ENCODE measurements around the gene MCTP1. TPM values are rescaled to one million over a fixed set of nuclear protein-coding genes. Genes with fewer than 3 reads are reported as not detected.

The MCTP1 gene
- total and polyA plus RNA-seq, 9 of the 15 experiments (the other 6 are each of a cell fraction or from before 2014, with no cell fraction given): 0.04 to 0.93 (median 0.06) TPM; not detected in 4

- TF ChIP-seq, protein P1, sequence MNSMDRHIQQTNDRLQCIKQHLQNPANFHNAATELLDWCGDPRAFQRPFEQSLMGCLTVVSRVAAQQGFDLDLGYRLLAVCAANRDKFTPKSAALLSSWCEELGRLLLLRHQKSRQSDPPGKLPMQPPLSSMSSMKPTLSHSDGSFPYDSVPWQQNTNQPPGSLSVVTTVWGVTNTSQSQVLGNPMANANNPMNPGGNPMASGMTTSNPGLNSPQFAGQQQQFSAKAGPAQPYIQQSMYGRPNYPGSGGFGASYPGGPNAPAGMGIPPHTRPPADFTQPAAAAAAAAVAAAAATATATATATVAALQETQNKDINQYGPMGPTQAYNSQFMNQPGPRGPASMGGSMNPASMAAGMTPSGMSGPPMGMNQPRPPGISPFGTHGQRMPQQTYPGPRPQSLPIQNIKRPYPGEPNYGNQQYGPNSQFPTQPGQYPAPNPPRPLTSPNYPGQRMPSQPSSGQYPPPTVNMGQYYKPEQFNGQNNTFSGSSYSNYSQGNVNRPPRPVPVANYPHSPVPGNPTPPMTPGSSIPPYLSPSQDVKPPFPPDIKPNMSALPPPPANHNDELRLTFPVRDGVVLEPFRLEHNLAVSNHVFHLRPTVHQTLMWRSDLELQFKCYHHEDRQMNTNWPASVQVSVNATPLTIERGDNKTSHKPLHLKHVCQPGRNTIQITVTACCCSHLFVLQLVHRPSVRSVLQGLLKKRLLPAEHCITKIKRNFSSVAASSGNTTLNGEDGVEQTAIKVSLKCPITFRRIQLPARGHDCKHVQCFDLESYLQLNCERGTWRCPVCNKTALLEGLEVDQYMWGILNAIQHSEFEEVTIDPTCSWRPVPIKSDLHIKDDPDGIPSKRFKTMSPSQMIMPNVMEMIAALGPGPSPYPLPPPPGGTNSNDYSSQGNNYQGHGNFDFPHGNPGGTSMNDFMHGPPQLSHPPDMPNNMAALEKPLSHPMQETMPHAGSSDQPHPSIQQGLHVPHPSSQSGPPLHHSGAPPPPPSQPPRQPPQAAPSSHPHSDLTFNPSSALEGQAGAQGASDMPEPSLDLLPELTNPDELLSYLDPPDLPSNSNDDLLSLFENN (IDR thresholded peaks at IDR 0.05; ENCODE audit: low read depth in 2 of 2, low read length in 2 of 2): no peak
Observed at GRCh38 chr5:94808497-94808896, 476.4 kb downstream of the MCTP1 start (continued).

DNA sequence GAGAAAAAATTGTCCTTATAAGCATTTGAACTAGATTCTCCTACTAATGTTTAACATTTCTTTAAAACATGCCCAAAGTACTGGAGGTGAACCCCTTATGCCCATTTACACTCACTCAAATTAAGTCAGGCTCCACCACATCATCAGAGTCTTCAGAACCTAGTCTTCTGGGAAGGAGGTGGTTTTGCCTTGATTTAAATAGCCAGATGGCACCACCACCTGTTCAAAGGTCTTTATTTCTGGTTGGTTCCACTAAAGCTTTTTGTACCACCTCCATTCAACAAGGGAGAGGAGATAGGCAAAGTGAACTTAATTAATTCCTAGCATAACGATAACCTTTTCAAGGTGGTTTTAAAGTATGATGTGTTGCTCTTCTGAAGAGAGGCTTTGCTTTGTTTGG lies 476.9 kb downstream of the MCTP1 start:
- intact Hi-C loops (cut with micrococcal nuclease): no loop called here
- no TSS peak for BruUV-seq (replicated peaks)
- H3K27me3 ChIP-seq (ENCODE audit: control insufficient read depth in 2 of 2, insufficient read depth in 2 of 2, low read length in 2 of 2): no peaks in the 10 kb centered on the region
- CTCF ChIA-PET (ENCODE audit: low intra/inter-chr PET ratio): no interaction called here
- no peak for ATAC-seq
- no peak overlapping the region for H3K27ac ChIP-seq (ENCODE audit: extremely low read depth, low read depth, low read length)
- FAIRE-seq: no peak
- H3K9me3 ChIP-seq (replicated peaks; ENCODE audit: control insufficient read depth, insufficient read depth, low read depth, low read length): no peaks in the 10 kb centered on the region
- no peaks in the 10 kb centered on the region for H3K36me3 ChIP-seq (ENCODE audit: control insufficient read depth, insufficient read depth, low read length)
- H3K9me1 ChIP-seq (ENCODE audit: control insufficient read depth, insufficient read depth, low read length): no peaks in the 10 kb centered on the region
- DNase-seq (ENCODE audit: extremely low read depth in 1 of 4, low spot score in 3 of 4): no peak
- H3K4me3 ChIP-seq: no peak overlapping the region
- WGBS (ENCODE audit: insufficient coverage, low coverage, missing lambda C conversion rate): 0% methylated on average over 1 of the region's 1 CpG
- no peak overlapping the region for H2AFZ ChIP-seq (ENCODE audit: low read depth, low read length)
- H4K20me1 ChIP-seq (replicated peaks; ENCODE audit: control insufficient read depth, insufficient read depth, low read length): no peaks in the 10 kb centered on the region
- H3K9ac ChIP-seq (ENCODE audit: insufficient read depth in 1 of 2, low read depth in 2 of 2, low read length in 2 of 2): no peak overlapping the region
- no peak overlapping the region for H3K4me2 ChIP-seq (ENCODE audit: insufficient read depth, low read length)
- H3K4me1 ChIP-seq (replicated peaks in 1 of 2; ENCODE audit: control insufficient read depth in 2 of 2, insufficient read depth in 2 of 2, low read length in 2 of 2): no peaks in the 10 kb centered on the region
- POLR2A ChIA-PET: interaction anchor here (0.6 kb wide), 1 partner anchor 670 kb away, joined by 3 read pairs; no protein-coding TSS in a partner anchor
- TF ChIP-seq ZNF740 (CRISPR knock-in tag; IDR thresholded peaks at IDR 0.05) (no peak), ZNF740 (tag; IDR thresholded peaks at IDR 0.05) (no peak), GATAD2B (IDR thresholded peaks at IDR 0.05; ENCODE audit: borderline replicate concordance) (no peak), EZH2 (IDR thresholded peaks at IDR 0.05; ENCODE audit: borderline replicate concordance, low read depth, low read length) (no peak), FOXM1 (IDR thresholded peaks at IDR 0.05; ENCODE audit: low read depth) (no peak), FOXM1 (CRISPR knock-in tag; IDR thresholded peaks at IDR 0.05; ENCODE audit: low read depth) (no peak)
- TF ChIP-seq, protein P2, sequence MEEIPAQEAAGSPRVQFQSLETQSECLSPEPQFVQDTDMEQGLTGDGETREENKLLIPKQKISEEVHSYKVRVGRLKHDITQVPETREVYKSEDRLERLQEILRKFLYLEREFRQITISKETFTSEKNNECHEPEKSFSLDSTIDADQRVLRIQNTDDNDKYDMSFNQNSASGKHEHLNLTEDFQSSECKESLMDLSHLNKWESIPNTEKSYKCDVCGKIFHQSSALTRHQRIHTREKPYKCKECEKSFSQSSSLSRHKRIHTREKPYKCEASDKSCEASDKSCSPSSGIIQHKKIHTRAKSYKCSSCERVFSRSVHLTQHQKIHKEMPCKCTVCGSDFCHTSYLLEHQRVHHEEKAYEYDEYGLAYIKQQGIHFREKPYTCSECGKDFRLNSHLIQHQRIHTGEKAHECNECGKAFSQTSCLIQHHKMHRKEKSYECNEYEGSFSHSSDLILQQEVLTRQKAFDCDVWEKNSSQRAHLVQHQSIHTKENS (CRISPR knock-in tag; IDR thresholded peaks at IDR 0.05): no peak
- H3K79me2 ChIP-seq (ENCODE audit: control insufficient read depth, insufficient read depth, low read length): no peaks in the 10 kb centered on the region
- in situ Hi-C loops (cut with MboI): no loop called here
